Stomach smooth muscle (tissue), 2 donors: ENCODE results near the gene DUOXA1.

ENCODE experiments used
- H3K27ac ChIP-seq: one replicate; pipeline ENCODE4 v1.7.0; 2013; ENCODE audit warnings: mild to moderate bottlenecking, low read length, inconsistent platforms
- H3K27me3 ChIP-seq, 2 donors: one replicate each; pipeline ENCODE4 v1.7.0; 2013; ENCODE audit warnings: low read length in 2 of 2; ENCODE audit not compliant: insufficient read depth in 2 of 2, control insufficient read depth in 1 of 2
- H3K36me3 ChIP-seq, 2 donors: one replicate each; pipeline ENCODE4 v1.7.0; 2013; ENCODE audit warnings: low read length in 2 of 2; ENCODE audit not compliant: control insufficient read depth in 2 of 2, insufficient read depth in 2 of 2
- H3K4me1 ChIP-seq: one replicate; pipeline ENCODE4 v1.7.0; 2013; ENCODE audit warnings: low read length; ENCODE audit not compliant: control insufficient read depth, insufficient read depth
- H3K4me3 ChIP-seq, 2 donors: one replicate each; pipeline ENCODE4 v1.7.0; 2013; ENCODE audit warnings: low read length in 2 of 2
- H3K9ac ChIP-seq, 2 donors: one replicate each; pipeline ENCODE4 v1.7.0; 2013; ENCODE audit warnings: low read length in 2 of 2, mild to moderate bottlenecking in 1 of 2
- H3K9me3 ChIP-seq, 2 donors: one replicate each; pipeline ENCODE4 v1.7.0; 2013; ENCODE audit warnings: low read length in 2 of 2; ENCODE audit not compliant: control insufficient read depth in 2 of 2
- donor health status: healthy.
- donor health status: Pancreatic carcinoma.

Gene DUOXA1

GRCh38 chr15:45099549-45100165 lies 30.0 kb downstream of the DUOXA1 start:
- no peaks in the 10 kb centered on the region for H3K36me3 ChIP-seq
- H3K9ac ChIP-seq, result no peak overlapping the region
- no peak overlapping the region for H3K4me3 ChIP-seq
- peaks cover 0 to 4% of the 10 kb centered on the region in 2 donors for H3K27me3 ChIP-seq
- H3K9me3 ChIP-seq, result no peaks in the 10 kb centered on the region
- H3K27ac ChIP-seq, result no peak overlapping the region
- H3K4me1 ChIP-seq, result no peaks in the 10 kb centered on the region

- Histone ChIP-seq H3K27me3 (peaks cover 0 to 4% of the 10 kb centered on the region in 2 donors), H3K27ac (no peak overlapping the region), H3K9me3 (no peaks in the 10 kb centered on the region), H3K4me1 (no peaks in the 10 kb centered on the region), H3K36me3 (no peaks in the 10 kb centered on the region), H3K9ac (no peak overlapping the region), H3K4me3 (no peak overlapping the region)
Measured at GRCh38 chr15:45097466-45097865, 32.2 kb downstream of the DUOXA1 start.

- H3K4me3 ChIP-seq, result no peak overlapping the region
- H3K27ac ChIP-seq, result no peak overlapping the region
- peaks cover 2 to 5% of the 10 kb centered on the region in 2 donors for H3K9me3 ChIP-seq
- no peaks in the 10 kb centered on the region for H3K4me1 ChIP-seq
- no peaks in the 10 kb centered on the region for H3K36me3 ChIP-seq
- peaks cover 0 to 5% of the 10 kb centered on the region in 2 donors for H3K27me3 ChIP-seq
- H3K9ac ChIP-seq, result no peak overlapping the region
Measured at GRCh38 chr15:45095661-45096060, 34.0 kb downstream of the DUOXA1 start.

- Histone ChIP-seq H3K27ac (no peak overlapping the region), H3K9me3 (peaks cover 2 to 5% of the 10 kb centered on the region in 2 donors), H3K9ac (no peak overlapping the region), H3K4me3 (no peak overlapping the region), H3K27me3 (peaks cover 0 to 5% of the 10 kb centered on the region in 2 donors), H3K36me3 (no peaks in the 10 kb centered on the region), H3K4me1 (no peaks in the 10 kb centered on the region)
Measured at GRCh38 chr15:45094358-45094730, 35.3 kb downstream of the DUOXA1 start.

- no peak overlapping the region for H3K27ac ChIP-seq
- no peaks in the 10 kb centered on the region for H3K36me3 ChIP-seq
- peaks cover 0 to 5% of the 10 kb centered on the region in 2 donors for H3K27me3 ChIP-seq
- no peak overlapping the region for H3K4me3 ChIP-seq
- no peaks in the 10 kb centered on the region for H3K4me1 ChIP-seq
- H3K9me3 ChIP-seq, result peaks cover 2 to 5% of the 10 kb centered on the region in 2 donors
- no peak overlapping the region for H3K9ac ChIP-seq
Measured at GRCh38 chr15:45093622-45094357, 35.9 kb downstream of the DUOXA1 start.

GRCh38 chr15:45093013-45093412 lies 36.7 kb downstream of the DUOXA1 start:
- H3K9ac ChIP-seq, result no peak overlapping the region
- no peak overlapping the region for H3K4me3 ChIP-seq
- peaks cover 0 to 5% of the 10 kb centered on the region in 2 donors for H3K27me3 ChIP-seq
- H3K36me3 ChIP-seq, result no peaks in the 10 kb centered on the region
- no peaks in the 10 kb centered on the region for H3K4me1 ChIP-seq
- H3K9me3 ChIP-seq, result peaks cover 2 to 5% of the 10 kb centered on the region in 2 donors
- no peak overlapping the region for H3K27ac ChIP-seq

GRCh38 chr15:45091576-45091975 lies 38.1 kb downstream of the DUOXA1 start:
- H3K27ac ChIP-seq, result no peak overlapping the region
- H3K36me3 ChIP-seq, result no peaks in the 10 kb centered on the region
- no peaks in the 10 kb centered on the region for H3K4me1 ChIP-seq
- H3K4me3 ChIP-seq, result no peak overlapping the region
- no peak overlapping the region for H3K9ac ChIP-seq
- peaks cover 2 to 5% of the 10 kb centered on the region in 2 donors for H3K9me3 ChIP-seq
- peaks cover 4 to 5% of the 10 kb centered on the region in 2 donors for H3K27me3 ChIP-seq

- no peaks in the 10 kb centered on the region for H3K36me3 ChIP-seq
- no peak overlapping the region for H3K27ac ChIP-seq
- no peak overlapping the region for H3K9ac ChIP-seq
- no peaks in the 10 kb centered on the region for H3K4me1 ChIP-seq
- peaks cover 4 to 5% of the 10 kb centered on the region in 2 donors for H3K27me3 ChIP-seq
- peaks cover 2 to 5% of the 10 kb centered on the region in 2 donors for H3K9me3 ChIP-seq
- no peak overlapping the region for H3K4me3 ChIP-seq
Measured at GRCh38 chr15:45091161-45091560, 38.5 kb downstream of the DUOXA1 start.

GRCh38 chr15:45089712-45090373 lies 39.8 kb downstream of the DUOXA1 start:
- Histone ChIP-seq H3K4me3 (no peak overlapping the region), H3K27ac (no peak overlapping the region), H3K9me3 (peaks cover 2 to 5% of the 10 kb centered on the region in 2 donors), H3K9ac (no peak overlapping the region), H3K36me3 (no peaks in the 10 kb centered on the region), H3K4me1 (no peaks in the 10 kb centered on the region), H3K27me3 (peaks cover 4 to 5% of the 10 kb centered on the region in 2 donors)

- peaks cover 4 to 5% of the 10 kb centered on the region in 2 donors for H3K27me3 ChIP-seq
Measured at GRCh38 chr15:45088801-45089711, 40.6 kb downstream of the DUOXA1 start.

More at GRCh38 chr15:45088801-45089711, 40.6 kb downstream of the DUOXA1 start:
- Histone ChIP-seq H3K9ac (no peak overlapping the region), H3K36me3 (no peaks in the 10 kb centered on the region), H3K27ac (no peak overlapping the region), H3K4me1 (no peaks in the 10 kb centered on the region), H3K4me3 (no peak overlapping the region), H3K9me3 (peaks cover 2 to 5% of the 10 kb centered on the region in 2 donors)
